ENCODE results near the gene XPO4.
A peak's percentile ranks its signal among the peaks of the same experiment; 100 is the strongest.

The XPO4 gene

GRCh38 chr13:20826843-20827560 lies 75.5 kb downstream of the XPO4 start:
- no peak for DNase-seq

- DNase-seq, result no peak
These were observed 76.2 kb downstream of the XPO4 start for GRCh38 chr13:20826301-20826700.

- DNase-seq, result no peak
These were observed 77.1 kb downstream of the XPO4 start for GRCh38 chr13:20825477-20825875.

GRCh38 chr13:20824762-20825476 lies 77.6 kb downstream of the XPO4 start:
- DNase-seq, result no peak

GRCh38 chr13:20823071-20823470 lies 79.5 kb downstream of the XPO4 start:
- DNase-seq, result no peak

- no peak for DNase-seq
These were observed 80.1 kb downstream of the XPO4 start for GRCh38 chr13:20822406-20822805.

GRCh38 chr13:20819715-20820114 lies 82.8 kb downstream of the XPO4 start:
- DNase-seq, result no peak

- no peak for DNase-seq
These were observed 87.1 kb downstream of the XPO4 start for GRCh38 chr13:20815464-20815863.

- DNase-seq, result peak in 1 of 2 experiments; percentile 45
These were observed 88.2 kb downstream of the XPO4 start for GRCh38 chr13:20814224-20814910.

- no peak for DNase-seq
These were observed 89.7 kb downstream of the XPO4 start for GRCh38 chr13:20812890-20813289.

- no peak for DNase-seq
These were observed 91.7 kb downstream of the XPO4 start for GRCh38 chr13:20810808-20811207.

GRCh38 chr13:20808874-20809273 lies 93.7 kb downstream of the XPO4 start:
- no peak for DNase-seq

GRCh38 chr13:20803180-20803965 lies 99.2 kb downstream of the XPO4 start:
- no peak for DNase-seq

- DNase-seq, result no peak
These were observed 100.8 kb downstream of the XPO4 start for GRCh38 chr13:20801707-20802106.

GRCh38 chr13:20799726-20800416 lies 102.7 kb downstream of the XPO4 start:
- no peak for DNase-seq

- no peak for DNase-seq
These were observed 104.5 kb downstream of the XPO4 start for GRCh38 chr13:20798027-20798426.

- no peak for DNase-seq
These were observed 105.6 kb downstream of the XPO4 start for GRCh38 chr13:20796791-20797508.

GRCh38 chr13:20789665-20790064 lies 112.9 kb downstream of the XPO4 start:
- DNase-seq, result no peak

GRCh38 chr13:20788312-20788711 lies 114.2 kb downstream of the XPO4 start:
- no peak for DNase-seq

GRCh38 chr13:20787180-20787579 lies 115.4 kb downstream of the XPO4 start:
- no peak for DNase-seq

- DNase-seq, result no peak
These were observed 120.3 kb downstream of the XPO4 start for GRCh38 chr13:20782116-20782708.

Measured in NCI-H2081 (cell line).